Mesodermal cell (in vitro differentiated cells): ENCODE measurements around the gene TRIM66.

Source experiments
- H3K27ac ChIP-seq: 2 replicates; pipeline ENCODE4 v1.7.0; 2013; ENCODE audit warnings: mild to moderate bottlenecking, low read depth, low read length, moderate library complexity; ENCODE audit not compliant: severe bottlenecking
- H3K36me3 ChIP-seq: 2 replicates; pipeline ENCODE4 v1.7.1; 2013; ENCODE audit warnings: mild to moderate bottlenecking, low read length, moderate library complexity; ENCODE audit not compliant: control insufficient read depth, insufficient read depth
- H3K4me1 ChIP-seq: one replicate; pipeline ENCODE4 v1.7.1; 2013; ENCODE audit warnings: mild to moderate bottlenecking, low read length; ENCODE audit not compliant: insufficient read depth, control insufficient read depth, poor library complexity, severe bottlenecking
- H3K4me3 ChIP-seq: 2 replicates; pipeline ENCODE4 v1.7.0; 2013; ENCODE audit warnings: low read length, control low read depth, mild to moderate bottlenecking; ENCODE audit not compliant: insufficient read depth, poor library complexity, severe bottlenecking; ENCODE audit errors: extremely low read depth
- H3K9me3 ChIP-seq: 2 replicates; pipeline ENCODE4 v1.7.1; 2013; ENCODE audit warnings: mild to moderate bottlenecking, low read length, moderate library complexity; ENCODE audit not compliant: control insufficient read depth
- WGBS, 2 experiments: methylation state at CpG; one replicate each; pipeline ENCODE4 v1.1.5; 2013; ENCODE audit warnings: missing lambda C conversion rate in 2 of 2; ENCODE audit not compliant: insufficient coverage in 2 of 2; 5-methylcytosine and 5-hydroxymethylcytosine counted together

The TRIM66 gene

GRCh38 chr11:8690374-8691342 is 8.2 kb upstream of the TRIM66 start:
- WGBS, 2 experiments, result no CpG with 5 or more reads among the region's 4 CpGs
- Histone ChIP-seq H3K4me3 (no peak overlapping the region), H3K36me3 (peaks cover 74% of the 10 kb centered on the region), H3K4me1 (peaks cover 20% of the 10 kb centered on the region), H3K9me3 (no peaks in the 10 kb centered on the region), H3K27ac (no peak overlapping the region)

- H3K9me3 ChIP-seq, result no peaks in the 10 kb centered on the region
- H3K27ac ChIP-seq, result peak overlapping the region; percentile 68
- H3K4me3 ChIP-seq, result no peak overlapping the region
- WGBS, 2 experiments, result 86 to 98% methylated on average over 6 to 7 of the region's 8 CpGs
- H3K4me1 ChIP-seq, result peaks cover 29% of the 10 kb centered on the region
- H3K36me3 ChIP-seq, result peaks cover 75% of the 10 kb centered on the region
Measured at GRCh38 chr11:8689726-8690255, 7.3 kb upstream of the TRIM66 start.

GRCh38 chr11:8688414-8689362 is 6.2 kb upstream of the TRIM66 start:
- WGBS, 2 experiments, result 9 to 10% methylated on average over 49 to 50 of the region's 56 CpGs
- H3K36me3 ChIP-seq, result peaks cover 75% of the 10 kb centered on the region
- H3K4me3 ChIP-seq, result peak overlapping the region; percentile 39
- H3K4me1 ChIP-seq, result peaks cover 29% of the 10 kb centered on the region
- H3K27ac ChIP-seq, result peak overlapping the region; percentile 68
- no peaks in the 10 kb centered on the region for H3K9me3 ChIP-seq

- Histone ChIP-seq H3K4me1 (peaks cover 29% of the 10 kb centered on the region), H3K36me3 (peaks cover 58% of the 10 kb centered on the region), H3K27ac (no peak overlapping the region), H3K4me3 (no peak overlapping the region), H3K9me3 (no peaks in the 10 kb centered on the region)
- WGBS, 2 experiments, result 92 to 96% methylated on average over 3 to 5 of the region's 7 CpGs
Measured at GRCh38 chr11:8686325-8686724, 3.9 kb upstream of the TRIM66 start.

GRCh38 chr11:8685820-8686219 is 3.4 kb upstream of the TRIM66 start:
- no CpG with 5 or more reads among the region's 2 CpGs for WGBS, 2 experiments
- H3K4me1 ChIP-seq, result peaks cover 29% of the 10 kb centered on the region
- no peaks in the 10 kb centered on the region for H3K9me3 ChIP-seq
- no peak overlapping the region for H3K27ac ChIP-seq
- H3K4me3 ChIP-seq, result no peak overlapping the region
- H3K36me3 ChIP-seq, result peaks cover 53% of the 10 kb centered on the region

- Histone ChIP-seq H3K27ac (peak overlapping the region; percentile 36), H3K36me3 (peaks cover 48% of the 10 kb centered on the region), H3K9me3 (no peaks in the 10 kb centered on the region), H3K4me1 (peaks cover 29% of the 10 kb centered on the region), H3K4me3 (peak overlapping the region; percentile 99)
- 90 to 93% methylated on average over 4 of the region's 7 CpGs for WGBS, 2 experiments
Measured at GRCh38 chr11:8685306-8685705, 2.8 kb upstream of the TRIM66 start.

- peaks cover 29% of the 10 kb centered on the region for H3K4me1 ChIP-seq
Measured at GRCh38 chr11:8684600-8685290, 2.3 kb upstream of the TRIM66 start.

GRCh38 chr11:8683115-8683807 is 796 bp upstream of the TRIM66 start:
- no peaks in the 10 kb centered on the region for H3K9me3 ChIP-seq
- peaks cover 44% of the 10 kb centered on the region for H3K36me3 ChIP-seq
- H3K4me3 ChIP-seq, result peak overlapping the region; percentile 99
- H3K27ac ChIP-seq, result peak overlapping the region; percentile 88
- WGBS, 2 experiments, result 1 to 2% methylated on average over 18 to 24 of the region's 27 CpGs
- peaks cover 26% of the 10 kb centered on the region for H3K4me1 ChIP-seq

More at GRCh38 chr11:8684600-8685290, 2.3 kb upstream of the TRIM66 start:
- Histone ChIP-seq H3K36me3 (peaks cover 44% of the 10 kb centered on the region), H3K27ac (peak overlapping the region; percentile 36), H3K4me3 (peak overlapping the region; percentile 99), H3K9me3 (no peaks in the 10 kb centered on the region)
- 98 to 100% methylated on average over 2 to 5 of the region's 6 CpGs for WGBS, 2 experiments

- Histone ChIP-seq H3K4me1 (peaks cover 19% of the 10 kb centered on the region), H3K4me3 (peak overlapping the region; percentile 99)
Measured at GRCh38 chr11:8681837-8682302, 595 bp downstream of the TRIM66 start.

More at GRCh38 chr11:8681837-8682302, 595 bp downstream of the TRIM66 start:
- H3K9me3 ChIP-seq, result no peaks in the 10 kb centered on the region
- peaks cover 38% of the 10 kb centered on the region for H3K36me3 ChIP-seq
- 6 to 16% methylated on average over 6 to 8 of the region's 14 CpGs for WGBS, 2 experiments
- H3K27ac ChIP-seq, result peak overlapping the region; percentile 77
